Measurements from ENCODE around the gene DSCAML1. TPM values are rescaled to one million over a fixed set of nuclear protein-coding genes. Genes with fewer than 3 reads are reported as not detected.

Gene DSCAML1
- total RNA-seq, 1 experiment from 2014 or later = 0.90 TPM

DNA sequence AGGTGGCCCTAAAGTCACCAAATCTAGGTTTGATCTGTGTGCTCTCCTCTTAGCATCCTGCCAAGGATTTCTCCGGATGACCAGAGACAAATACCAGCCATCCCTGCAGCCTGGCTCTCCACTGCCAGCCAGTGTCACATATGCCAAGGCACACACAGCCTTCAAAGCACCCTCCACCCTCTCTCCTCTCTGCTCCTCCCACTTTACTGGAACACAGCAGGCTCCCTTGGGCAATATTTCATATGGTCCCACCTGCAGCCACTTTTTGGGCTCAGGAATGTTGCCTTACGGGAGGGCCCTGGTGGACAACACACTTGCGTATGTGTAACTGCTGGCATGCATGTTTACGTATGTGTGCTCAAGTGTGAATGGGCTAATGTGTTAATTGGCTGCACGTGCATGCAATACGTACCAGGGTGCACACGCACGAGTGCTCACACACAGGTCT lies 285.5 kb downstream of the DSCAML1 start (continued):
- TF ChIP-seq, protein P1, sequence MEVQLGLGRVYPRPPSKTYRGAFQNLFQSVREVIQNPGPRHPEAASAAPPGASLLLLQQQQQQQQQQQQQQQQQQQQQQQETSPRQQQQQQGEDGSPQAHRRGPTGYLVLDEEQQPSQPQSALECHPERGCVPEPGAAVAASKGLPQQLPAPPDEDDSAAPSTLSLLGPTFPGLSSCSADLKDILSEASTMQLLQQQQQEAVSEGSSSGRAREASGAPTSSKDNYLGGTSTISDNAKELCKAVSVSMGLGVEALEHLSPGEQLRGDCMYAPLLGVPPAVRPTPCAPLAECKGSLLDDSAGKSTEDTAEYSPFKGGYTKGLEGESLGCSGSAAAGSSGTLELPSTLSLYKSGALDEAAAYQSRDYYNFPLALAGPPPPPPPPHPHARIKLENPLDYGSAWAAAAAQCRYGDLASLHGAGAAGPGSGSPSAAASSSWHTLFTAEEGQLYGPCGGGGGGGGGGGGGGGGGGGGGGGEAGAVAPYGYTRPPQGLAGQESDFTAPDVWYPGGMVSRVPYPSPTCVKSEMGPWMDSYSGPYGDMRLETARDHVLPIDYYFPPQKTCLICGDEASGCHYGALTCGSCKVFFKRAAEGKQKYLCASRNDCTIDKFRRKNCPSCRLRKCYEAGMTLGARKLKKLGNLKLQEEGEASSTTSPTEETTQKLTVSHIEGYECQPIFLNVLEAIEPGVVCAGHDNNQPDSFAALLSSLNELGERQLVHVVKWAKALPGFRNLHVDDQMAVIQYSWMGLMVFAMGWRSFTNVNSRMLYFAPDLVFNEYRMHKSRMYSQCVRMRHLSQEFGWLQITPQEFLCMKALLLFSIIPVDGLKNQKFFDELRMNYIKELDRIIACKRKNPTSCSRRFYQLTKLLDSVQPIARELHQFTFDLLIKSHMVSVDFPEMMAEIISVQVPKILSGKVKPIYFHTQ (CRISPR knock-in tag; IDR thresholded peaks at IDR 0.05) = no peak
- TF ChIP-seq ZNF396 (CRISPR knock-in tag; IDR thresholded peaks at IDR 0.05; ENCODE audit: borderline replicate concordance) (no peak), ZNF423 (CRISPR knock-in tag; IDR thresholded peaks at IDR 0.05) (no peak), ATF1 (CRISPR knock-in tag; IDR thresholded peaks at IDR 0.05) (no peak)

DNA sequence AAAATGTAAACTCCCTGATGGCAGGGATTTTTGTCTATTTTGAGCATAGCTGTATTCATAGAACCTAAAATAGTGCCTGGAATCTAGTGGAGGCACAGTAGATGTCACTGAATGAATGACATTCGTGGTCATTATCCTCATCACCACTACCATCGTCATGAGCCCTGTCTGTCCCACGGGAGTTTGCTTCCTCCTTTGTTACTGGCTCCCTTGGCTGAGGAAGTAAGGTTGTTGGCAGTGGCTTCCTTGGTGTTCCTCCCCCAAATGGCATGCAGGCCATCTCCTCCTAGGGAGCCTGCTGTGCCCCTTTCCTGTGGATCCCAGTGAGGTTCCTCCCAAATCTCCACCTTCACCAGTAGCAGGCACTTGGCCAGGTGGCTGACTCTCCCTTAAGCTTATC lies 286.4 kb downstream of the DSCAML1 start:
- no peak for ATAC-seq
- no peak for DNase-seq (ENCODE audit: low spot score)
- Mint-ChIP-seq H3K27me3 (ENCODE audit: low read depth) (no peaks in the 10 kb centered on the region), H3K36me3 (no peaks in the 10 kb centered on the region), H3K4me1 (peaks cover 29% of the 10 kb centered on the region), H3K9me3 (no peaks in the 10 kb centered on the region), H3K27ac (peak overlapping the region; percentile 42; the same call in 1 of the 2 replicates), H3K4me3 (no peak overlapping the region)
- CTCF ChIA-PET = interaction anchor here (1.6 to 6.5 kb wide), 2 partner anchors 67 to 84 kb away, joined by 8 to 43 read pairs; no protein-coding TSS in a partner anchor
- POLR2A ChIA-PET = no interaction called here
- TF ChIP-seq, protein P2, sequence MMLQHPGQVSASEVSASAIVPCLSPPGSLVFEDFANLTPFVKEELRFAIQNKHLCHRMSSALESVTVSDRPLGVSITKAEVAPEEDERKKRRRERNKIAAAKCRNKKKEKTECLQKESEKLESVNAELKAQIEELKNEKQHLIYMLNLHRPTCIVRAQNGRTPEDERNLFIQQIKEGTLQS (CRISPR knock-in tag; conservative IDR thresholded peaks at IDR 0.05) = no peak
- TF ChIP-seq ETV6 (CRISPR knock-in tag; IDR thresholded peaks at IDR 0.05) (0 out of 2 replicates have a peak, but pooled peaks have one; percentile 39), TCF7 (CRISPR knock-in tag; IDR thresholded peaks at IDR 0.05; ENCODE audit: low read depth) (no peak), TP53 (CRISPR knock-in tag; IDR thresholded peaks at IDR 0.05) (no peak), EMX1 (CRISPR knock-in tag; IDR thresholded peaks at IDR 0.05) (no peak)

DNA sequence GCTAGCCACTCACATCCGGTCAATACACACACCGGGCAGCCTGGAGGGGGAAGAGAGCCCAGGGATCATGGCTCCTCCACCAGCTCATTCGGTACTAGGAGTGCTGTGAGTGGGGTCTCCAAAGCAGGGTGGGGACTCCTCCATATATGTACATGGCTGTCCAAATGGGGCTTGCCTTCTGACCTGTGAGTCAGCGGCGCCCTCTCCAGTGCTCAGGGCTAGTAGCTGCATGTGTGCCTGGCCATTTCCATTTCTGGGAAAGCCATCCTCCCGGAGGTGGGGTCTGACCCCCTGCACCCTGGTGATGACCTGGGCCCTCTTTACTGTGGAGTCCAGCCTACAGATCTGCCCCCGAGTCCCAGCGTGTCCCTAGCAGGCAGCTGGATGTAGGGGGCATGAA lies 287.5 kb downstream of the DSCAML1 start:
- H3K27me3 Mint-ChIP-seq (ENCODE audit: low read depth) = no peaks in the 10 kb centered on the region
- H3K27ac Mint-ChIP-seq = no peak overlapping the region
- peaks cover 29% of the 10 kb centered on the region for H3K4me1 Mint-ChIP-seq
- ATAC-seq = no peak
- H3K36me3 Mint-ChIP-seq = no peaks in the 10 kb centered on the region
- TF ChIP-seq, protein P3, sequence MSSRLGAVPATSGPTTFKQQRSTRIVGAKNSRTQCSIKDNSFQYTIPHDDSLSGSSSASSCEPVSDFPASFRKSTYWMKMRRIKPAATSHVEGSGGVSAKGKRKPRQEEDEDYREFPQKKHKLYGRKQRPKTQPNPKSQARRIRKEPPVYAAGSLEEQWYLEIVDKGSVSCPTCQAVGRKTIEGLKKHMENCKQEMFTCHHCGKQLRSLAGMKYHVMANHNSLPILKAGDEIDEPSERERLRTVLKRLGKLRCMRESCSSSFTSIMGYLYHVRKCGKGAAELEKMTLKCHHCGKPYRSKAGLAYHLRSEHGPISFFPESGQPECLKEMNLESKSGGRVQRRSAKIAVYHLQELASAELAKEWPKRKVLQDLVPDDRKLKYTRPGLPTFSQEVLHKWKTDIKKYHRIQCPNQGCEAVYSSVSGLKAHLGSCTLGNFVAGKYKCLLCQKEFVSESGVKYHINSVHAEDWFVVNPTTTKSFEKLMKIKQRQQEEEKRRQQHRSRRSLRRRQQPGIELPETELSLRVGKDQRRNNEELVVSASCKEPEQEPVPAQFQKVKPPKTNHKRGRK (CRISPR knock-in tag; IDR thresholded peaks at IDR 0.05; ENCODE audit: borderline replicate concordance) = no peak
- TF ChIP-seq, protein P4, sequence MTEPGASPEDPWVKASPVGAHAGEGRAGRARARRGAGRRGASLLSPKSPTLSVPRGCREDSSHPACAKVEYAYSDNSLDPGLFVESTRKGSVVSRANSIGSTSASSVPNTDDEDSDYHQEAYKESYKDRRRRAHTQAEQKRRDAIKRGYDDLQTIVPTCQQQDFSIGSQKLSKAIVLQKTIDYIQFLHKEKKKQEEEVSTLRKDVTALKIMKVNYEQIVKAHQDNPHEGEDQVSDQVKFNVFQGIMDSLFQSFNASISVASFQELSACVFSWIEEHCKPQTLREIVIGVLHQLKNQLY (CRISPR knock-in tag; IDR thresholded peaks at IDR 0.05) = no peak
- TF ChIP-seq EMX1 (CRISPR knock-in tag; IDR thresholded peaks at IDR 0.05) = no peak
- TF ChIP-seq ZNF232 (CRISPR knock-in tag; IDR thresholded peaks at IDR 0.05) = no peak
- TF ChIP-seq ETV6 (CRISPR knock-in tag; IDR thresholded peaks at IDR 0.05) = no peak
- no peak for TF ChIP-seq SMAD4 (CRISPR knock-in tag; IDR thresholded peaks at IDR 0.05)
- TF ChIP-seq SMAD3 (CRISPR knock-in tag; IDR thresholded peaks at IDR 0.05; ENCODE audit: borderline replicate concordance) = no peak
- 0 out of 2 replicates have a peak, but pooled peaks have one; percentile 21 for TF ChIP-seq FOXP1 (CRISPR knock-in tag; IDR thresholded peaks at IDR 0.05; ENCODE audit: borderline replicate concordance)
- no peaks in the 10 kb centered on the region for H3K9me3 Mint-ChIP-seq
- ChIA-PET POLR2A (no interaction called here), CTCF (interaction anchor here (1.6 to 6.5 kb wide), 3 partner anchors 66 to 105 kb away, joined by 3 to 43 read pairs (median 8); no protein-coding TSS in a partner anchor)
- DNase-seq (ENCODE audit: low spot score) = no peak
- H3K4me3 Mint-ChIP-seq = no peak overlapping the region

DNA sequence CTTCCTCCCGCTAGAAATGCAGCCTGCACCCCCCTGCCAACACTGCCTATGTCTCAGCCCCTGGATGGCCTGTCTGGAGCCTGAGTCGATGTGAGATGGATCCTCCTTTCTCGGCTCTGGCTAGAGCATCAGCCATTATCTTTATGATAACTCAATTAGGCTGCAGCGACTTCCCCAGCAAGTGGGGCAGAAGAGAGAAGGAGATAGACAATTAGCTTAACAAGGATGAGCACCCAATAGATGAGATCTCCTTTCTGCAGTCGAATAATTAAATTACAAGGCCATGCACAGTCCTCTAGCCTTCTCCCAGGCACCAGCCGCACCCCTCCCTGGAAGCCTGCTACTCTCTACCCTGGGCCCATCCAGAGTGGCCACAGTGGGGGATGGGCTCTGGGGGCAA lies 290.0 kb downstream of the DSCAML1 start:
- ChIA-PET POLR2A (no interaction called here), CTCF (interaction anchor here (6.5 kb wide), 1 partner anchor 81 kb away, joined by 43 read pairs; no protein-coding TSS in a partner anchor)
- Mint-ChIP-seq H3K4me1 (peaks cover 28% of the 10 kb centered on the region), H3K4me3 (no peak overlapping the region), H3K27me3 (ENCODE audit: low read depth) (no peaks in the 10 kb centered on the region), H3K27ac (no peak overlapping the region), H3K9me3 (no peaks in the 10 kb centered on the region), H3K36me3 (no peaks in the 10 kb centered on the region)
- DNase-seq (ENCODE audit: low spot score) (no peak), ATAC-seq (no peak)
- TF ChIP-seq, protein P5, sequence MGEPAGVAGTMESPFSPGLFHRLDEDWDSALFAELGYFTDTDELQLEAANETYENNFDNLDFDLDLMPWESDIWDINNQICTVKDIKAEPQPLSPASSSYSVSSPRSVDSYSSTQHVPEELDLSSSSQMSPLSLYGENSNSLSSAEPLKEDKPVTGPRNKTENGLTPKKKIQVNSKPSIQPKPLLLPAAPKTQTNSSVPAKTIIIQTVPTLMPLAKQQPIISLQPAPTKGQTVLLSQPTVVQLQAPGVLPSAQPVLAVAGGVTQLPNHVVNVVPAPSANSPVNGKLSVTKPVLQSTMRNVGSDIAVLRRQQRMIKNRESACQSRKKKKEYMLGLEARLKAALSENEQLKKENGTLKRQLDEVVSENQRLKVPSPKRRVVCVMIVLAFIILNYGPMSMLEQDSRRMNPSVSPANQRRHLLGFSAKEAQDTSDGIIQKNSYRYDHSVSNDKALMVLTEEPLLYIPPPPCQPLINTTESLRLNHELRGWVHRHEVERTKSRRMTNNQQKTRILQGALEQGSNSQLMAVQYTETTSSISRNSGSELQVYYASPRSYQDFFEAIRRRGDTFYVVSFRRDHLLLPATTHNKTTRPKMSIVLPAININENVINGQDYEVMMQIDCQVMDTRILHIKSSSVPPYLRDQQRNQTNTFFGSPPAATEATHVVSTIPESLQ (CRISPR knock-in tag; IDR thresholded peaks at IDR 0.05) = no peak
- TF ChIP-seq GTF2I (CRISPR knock-in tag; conservative IDR thresholded peaks at IDR 0.05) = no peak
- TF ChIP-seq, protein P6, sequence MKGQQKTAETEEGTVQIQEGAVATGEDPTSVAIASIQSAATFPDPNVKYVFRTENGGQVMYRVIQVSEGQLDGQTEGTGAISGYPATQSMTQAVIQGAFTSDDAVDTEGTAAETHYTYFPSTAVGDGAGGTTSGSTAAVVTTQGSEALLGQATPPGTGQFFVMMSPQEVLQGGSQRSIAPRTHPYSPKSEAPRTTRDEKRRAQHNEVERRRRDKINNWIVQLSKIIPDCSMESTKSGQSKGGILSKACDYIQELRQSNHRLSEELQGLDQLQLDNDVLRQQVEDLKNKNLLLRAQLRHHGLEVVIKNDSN (CRISPR knock-in tag; IDR thresholded peaks at IDR 0.05) = no peak
- TF ChIP-seq, protein P7, sequence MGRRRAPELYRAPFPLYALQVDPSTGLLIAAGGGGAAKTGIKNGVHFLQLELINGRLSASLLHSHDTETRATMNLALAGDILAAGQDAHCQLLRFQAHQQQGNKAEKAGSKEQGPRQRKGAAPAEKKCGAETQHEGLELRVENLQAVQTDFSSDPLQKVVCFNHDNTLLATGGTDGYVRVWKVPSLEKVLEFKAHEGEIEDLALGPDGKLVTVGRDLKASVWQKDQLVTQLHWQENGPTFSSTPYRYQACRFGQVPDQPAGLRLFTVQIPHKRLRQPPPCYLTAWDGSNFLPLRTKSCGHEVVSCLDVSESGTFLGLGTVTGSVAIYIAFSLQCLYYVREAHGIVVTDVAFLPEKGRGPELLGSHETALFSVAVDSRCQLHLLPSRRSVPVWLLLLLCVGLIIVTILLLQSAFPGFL (CRISPR knock-in tag; IDR thresholded peaks at IDR 0.05; ENCODE audit: borderline replicate concordance) = no peak
- no peak for TF ChIP-seq GABPB1 (CRISPR knock-in tag; IDR thresholded peaks at IDR 0.05)
- no peak for TF ChIP-seq ZBTB21 (CRISPR knock-in tag; IDR thresholded peaks at IDR 0.05; ENCODE audit: borderline replicate concordance)
- TF ChIP-seq ZNF219 (CRISPR knock-in tag; IDR thresholded peaks at IDR 0.05; ENCODE audit: borderline replicate concordance) = no peak
